ENCODE data around the gene ZNF143. TPM values are rescaled to one million over a fixed set of nuclear protein-coding genes. Genes with fewer than 3 reads are reported as not detected.

ZNF143 gene
- total RNA-seq, 3 donors from 2014 or later (not counting 1 experiment from before 2014, with no cell fraction given): 27.4 to 32.7 (median 32.6) TPM

DNA sequence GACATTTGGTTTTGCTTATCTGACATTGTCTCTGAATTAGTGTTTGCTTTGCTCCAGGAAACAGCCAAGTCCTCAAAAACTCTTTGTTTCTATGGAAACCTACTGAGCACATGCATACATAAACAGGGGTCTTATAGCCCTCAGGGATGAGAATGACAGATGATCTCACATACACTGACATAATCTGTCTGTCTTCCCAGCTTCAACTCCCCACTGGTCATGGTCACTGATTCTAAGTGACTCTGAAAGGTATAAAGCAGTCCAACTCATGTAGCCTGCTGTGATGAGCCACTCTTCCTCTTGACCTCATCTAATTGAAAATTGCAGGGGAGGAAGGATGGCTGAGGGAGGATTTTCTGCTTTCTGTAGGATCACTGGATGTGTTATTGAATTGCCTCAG, 12.6 kb downstream of the ZNF143 start:
- Mint-ChIP-seq H3K4me1 (peaks cover 0 to 11% of the 10 kb centered on the region in 2 donors), H3K9me3 (no peaks in the 10 kb centered on the region), H3K27me3 (ENCODE audit: low read depth in 2 of 2) (no peaks in the 10 kb centered on the region), H3K36me3 (peaks cover 12% of the 10 kb centered on the region), H3K4me3 (no peak overlapping the region), H3K27ac (no peak overlapping the region)
- peaks cover 40% of the 10 kb centered on the region for H3K36me3 ChIP-seq (ENCODE audit: control insufficient read depth, insufficient read depth, low read length)
- no peaks in the 10 kb centered on the region for H3K27me3 ChIP-seq (ENCODE audit: control insufficient read depth, insufficient read depth, low read length)
- DNase-seq (no peak), ATAC-seq (no peak)
- no peaks in the 10 kb centered on the region for H3K9me3 ChIP-seq (ENCODE audit: control insufficient read depth, insufficient read depth, low read length)
- no peaks in the 10 kb centered on the region for H3K4me1 ChIP-seq (ENCODE audit: control insufficient read depth, insufficient read depth, low read length)
- H3K27ac ChIP-seq (ENCODE audit: low read length): no peak overlapping the region
- TF ChIP-seq, protein P1, sequence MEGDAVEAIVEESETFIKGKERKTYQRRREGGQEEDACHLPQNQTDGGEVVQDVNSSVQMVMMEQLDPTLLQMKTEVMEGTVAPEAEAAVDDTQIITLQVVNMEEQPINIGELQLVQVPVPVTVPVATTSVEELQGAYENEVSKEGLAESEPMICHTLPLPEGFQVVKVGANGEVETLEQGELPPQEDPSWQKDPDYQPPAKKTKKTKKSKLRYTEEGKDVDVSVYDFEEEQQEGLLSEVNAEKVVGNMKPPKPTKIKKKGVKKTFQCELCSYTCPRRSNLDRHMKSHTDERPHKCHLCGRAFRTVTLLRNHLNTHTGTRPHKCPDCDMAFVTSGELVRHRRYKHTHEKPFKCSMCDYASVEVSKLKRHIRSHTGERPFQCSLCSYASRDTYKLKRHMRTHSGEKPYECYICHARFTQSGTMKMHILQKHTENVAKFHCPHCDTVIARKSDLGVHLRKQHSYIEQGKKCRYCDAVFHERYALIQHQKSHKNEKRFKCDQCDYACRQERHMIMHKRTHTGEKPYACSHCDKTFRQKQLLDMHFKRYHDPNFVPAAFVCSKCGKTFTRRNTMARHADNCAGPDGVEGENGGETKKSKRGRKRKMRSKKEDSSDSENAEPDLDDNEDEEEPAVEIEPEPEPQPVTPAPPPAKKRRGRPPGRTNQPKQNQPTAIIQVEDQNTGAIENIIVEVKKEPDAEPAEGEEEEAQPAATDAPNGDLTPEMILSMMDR (IDR thresholded peaks at IDR 0.05): no peak
- intact Hi-C loops (cut with micrococcal nuclease): no loop called here
- H3K4me3 ChIP-seq (ENCODE audit: low read length): no peak overlapping the region

DNA sequence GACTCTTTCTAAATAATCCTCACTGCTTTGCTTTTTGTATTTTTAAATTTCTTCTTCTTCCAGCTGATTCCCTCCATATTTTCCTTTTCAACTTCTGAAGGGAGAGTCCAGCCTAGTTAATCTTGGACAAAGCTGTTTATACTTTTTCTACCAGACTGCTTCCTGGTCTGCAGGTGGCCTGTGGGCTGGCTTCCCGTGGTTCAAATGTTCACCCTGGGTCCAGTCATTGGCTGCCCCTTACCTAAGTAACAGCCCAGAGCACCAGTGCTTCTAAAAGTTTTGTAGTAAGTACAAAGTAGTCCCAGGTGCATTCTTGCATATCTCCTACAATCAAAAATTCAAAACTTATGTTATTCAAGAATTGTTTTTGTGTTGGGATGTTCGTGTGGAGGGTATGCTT, 19.1 kb downstream of the ZNF143 start:
- Mint-ChIP-seq H3K4me3 (no peak overlapping the region), H3K36me3 (peaks cover 7% of the 10 kb centered on the region)
- intact Hi-C loops (cut with micrococcal nuclease): no loop called here

DNA sequence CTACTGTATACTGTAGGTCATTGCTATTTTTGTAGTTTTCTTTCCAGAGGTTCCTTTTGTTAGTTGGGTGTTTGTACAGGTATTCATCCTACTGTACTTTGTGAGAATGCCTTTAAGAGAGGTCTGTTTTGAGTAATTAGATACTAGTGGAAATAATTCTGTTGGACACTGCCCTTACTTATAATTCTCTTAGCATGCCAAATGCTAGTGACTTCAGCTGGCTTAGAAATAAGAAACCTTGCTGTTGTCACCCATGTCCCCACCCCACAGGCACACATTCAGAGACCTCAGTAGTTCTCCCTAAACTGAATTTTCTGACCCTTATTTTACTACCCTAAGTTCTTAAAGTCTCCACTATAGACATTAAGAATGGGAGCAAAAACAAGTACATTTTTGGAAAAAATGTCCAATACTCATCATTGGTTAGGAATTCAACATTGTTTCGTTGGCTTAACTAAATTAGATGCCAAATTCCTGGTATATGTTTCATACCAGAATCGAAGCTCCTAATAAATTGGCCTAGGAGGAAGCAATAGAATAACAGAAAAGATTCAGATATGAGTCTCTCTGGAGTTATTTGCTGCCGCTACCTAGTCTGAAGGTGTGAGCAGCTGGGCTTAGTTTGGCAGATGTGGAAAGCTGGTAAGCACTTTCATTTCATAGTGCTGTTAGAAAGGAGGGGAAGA, 28.4 kb downstream of the ZNF143 start:
- WGBS (ENCODE audit: insufficient coverage): 96% methylated on average over 3 of the region's 3 CpGs
- H3K4me3 Mint-ChIP-seq: no peak overlapping the region
- Histone ChIP-seq H3K27me3 (ENCODE audit: control insufficient read depth, insufficient read depth, low read length) (no peaks in the 10 kb centered on the region), H3K4me1 (ENCODE audit: control insufficient read depth, insufficient read depth, low read length) (no peaks in the 10 kb centered on the region), H3K36me3 (ENCODE audit: control insufficient read depth, insufficient read depth, low read length) (peaks cover 46% of the 10 kb centered on the region), H3K4me3 (ENCODE audit: low read length) (no peak overlapping the region), H3K27ac (ENCODE audit: low read length) (no peak overlapping the region), H3K9me3 (ENCODE audit: control insufficient read depth, insufficient read depth, low read length) (no peaks in the 10 kb centered on the region)
- intact Hi-C loops (cut with micrococcal nuclease): no loop called here
- no peaks in the 10 kb centered on the region for H3K9me3 Mint-ChIP-seq
- H3K27me3 Mint-ChIP-seq (ENCODE audit: low read depth in 2 of 2): no peaks in the 10 kb centered on the region
- ATAC-seq (no peak), DNase-seq (no peak)
- peaks cover 0 to 4% of the 10 kb centered on the region in 2 donors for H3K4me1 Mint-ChIP-seq
- TF ChIP-seq, protein P1 (IDR thresholded peaks at IDR 0.05): no peak
- H3K36me3 Mint-ChIP-seq: no peaks in the 10 kb centered on the region
- H3K27ac Mint-ChIP-seq: no peak overlapping the region

More for the DNA sequence above, 19.1 kb downstream of the ZNF143 start:
- Histone ChIP-seq H3K9me3 (ENCODE audit: control insufficient read depth, insufficient read depth, low read length) (no peaks in the 10 kb centered on the region), H3K4me1 (ENCODE audit: control insufficient read depth, insufficient read depth, low read length) (no peaks in the 10 kb centered on the region), H3K27ac (ENCODE audit: low read length) (no peak overlapping the region), H3K27me3 (ENCODE audit: control insufficient read depth, insufficient read depth, low read length) (no peaks in the 10 kb centered on the region), H3K36me3 (ENCODE audit: control insufficient read depth, insufficient read depth, low read length) (peaks cover 33% of the 10 kb centered on the region), H3K4me3 (ENCODE audit: low read length) (no peak overlapping the region)
- TF ChIP-seq, protein P1 (IDR thresholded peaks at IDR 0.05): no peak
- no peaks in the 10 kb centered on the region for H3K9me3 Mint-ChIP-seq
- H3K4me1 Mint-ChIP-seq: no peaks in the 10 kb centered on the region
- DNase-seq: no peak
- no peak for ATAC-seq
- H3K27ac Mint-ChIP-seq: peak overlapping the region in 1 of 2 donors; percentile 18
- H3K27me3 Mint-ChIP-seq (ENCODE audit: low read depth in 2 of 2): no peaks in the 10 kb centered on the region
- WGBS (ENCODE audit: insufficient coverage): 70% methylated on average over 1 of the region's 2 CpGs

DNA sequence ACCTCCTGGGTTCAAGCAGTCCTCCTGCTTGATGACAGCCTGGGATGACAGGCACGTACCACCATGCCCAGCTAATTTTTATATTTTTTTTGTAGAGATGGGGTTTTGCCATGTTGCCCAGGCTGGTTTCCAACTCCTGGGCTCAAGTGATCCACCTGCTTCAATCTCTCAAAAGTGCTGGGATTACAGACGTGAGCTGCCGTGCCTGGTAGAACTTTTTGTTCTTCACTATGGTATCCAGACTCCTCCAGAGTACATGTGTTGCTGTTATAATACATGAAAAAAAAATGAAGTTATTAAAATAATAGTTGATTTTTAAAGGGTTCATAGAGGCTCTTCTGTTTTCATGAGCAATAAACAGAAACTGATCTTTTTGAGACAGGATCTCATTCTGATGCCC, 29.6 kb downstream of the ZNF143 start:
- intact Hi-C loops (cut with micrococcal nuclease): no loop called here
- no peak overlapping the region for H3K4me3 ChIP-seq (ENCODE audit: low read length)
- H3K36me3 Mint-ChIP-seq: no peaks in the 10 kb centered on the region
- no peak overlapping the region for H3K27ac Mint-ChIP-seq
- H3K4me1 Mint-ChIP-seq: peaks cover 0 to 4% of the 10 kb centered on the region in 2 donors
- 87% methylated on average over 2 of the region's 3 CpGs for WGBS (ENCODE audit: insufficient coverage)
- no peaks in the 10 kb centered on the region for H3K9me3 ChIP-seq (ENCODE audit: control insufficient read depth, insufficient read depth, low read length)
- ATAC-seq (no peak), DNase-seq (no peak)
- H3K36me3 ChIP-seq (ENCODE audit: control insufficient read depth, insufficient read depth, low read length): peaks cover 56% of the 10 kb centered on the region
- H3K27me3 ChIP-seq (ENCODE audit: control insufficient read depth, insufficient read depth, low read length): no peaks in the 10 kb centered on the region
- no peak overlapping the region for H3K4me3 Mint-ChIP-seq
- H3K27ac ChIP-seq (ENCODE audit: low read length): no peak overlapping the region
- H3K27me3 Mint-ChIP-seq (ENCODE audit: low read depth in 2 of 2): no peaks in the 10 kb centered on the region
- H3K4me1 ChIP-seq (ENCODE audit: control insufficient read depth, insufficient read depth, low read length): no peaks in the 10 kb centered on the region
- no peaks in the 10 kb centered on the region for H3K9me3 Mint-ChIP-seq
- TF ChIP-seq, protein P1 (IDR thresholded peaks at IDR 0.05): no peak

Measured in natural killer cell (primary cell).